SHP77 (cell line): Measurements from ENCODE around the gene UQCC2.

Experiments used
- DNase-seq, 2 experiments: peaks; one replicate each; lab custom pipeline; 2025; lab: John Stamatoyannopoulos, UW

The UQCC2 gene

GRCh38 chr6:33744001-33744848, 32.7 kb upstream of the UQCC2 start:
- peak; percentile 89 to 92 for DNase-seq

GRCh38 chr6:33742837-33743236, 31.3 kb upstream of the UQCC2 start:
- DNase-seq: no peak

- no peak for DNase-seq
Measured at GRCh38 chr6:33742092-33742491, 30.6 kb upstream of the UQCC2 start.

- no peak for DNase-seq
Measured at GRCh38 chr6:33740794-33741193, 29.3 kb upstream of the UQCC2 start.

GRCh38 chr6:33740204-33740608, 28.7 kb upstream of the UQCC2 start:
- no peak for DNase-seq

GRCh38 chr6:33739571-33739970, 28.1 kb upstream of the UQCC2 start:
- DNase-seq: no peak

- DNase-seq: no peak
Measured at GRCh38 chr6:33738879-33739278, 27.4 kb upstream of the UQCC2 start.

GRCh38 chr6:33738153-33738552, 26.7 kb upstream of the UQCC2 start:
- no peak for DNase-seq

GRCh38 chr6:33737267-33738026, 25.9 kb upstream of the UQCC2 start:
- DNase-seq: no peak

GRCh38 chr6:33735216-33735615, 23.7 kb upstream of the UQCC2 start:
- no peak for DNase-seq

- no peak for DNase-seq
Measured at GRCh38 chr6:33733709-33734007, 22.2 kb upstream of the UQCC2 start.

GRCh38 chr6:33732817-33733708, 21.6 kb upstream of the UQCC2 start:
- DNase-seq: no peak

- no peak for DNase-seq
Measured at GRCh38 chr6:33732385-33732784, 20.9 kb upstream of the UQCC2 start.

- no peak for DNase-seq
Measured at GRCh38 chr6:33731751-33732282, 20.3 kb upstream of the UQCC2 start.

GRCh38 chr6:33731035-33731434, 19.5 kb upstream of the UQCC2 start:
- DNase-seq: no peak

GRCh38 chr6:33730611-33731010, 19.1 kb upstream of the UQCC2 start:
- no peak for DNase-seq

- DNase-seq: no peak
Measured at GRCh38 chr6:33729059-33729458, 17.6 kb upstream of the UQCC2 start.

GRCh38 chr6:33728438-33728837, 16.9 kb upstream of the UQCC2 start:
- DNase-seq: no peak

GRCh38 chr6:33727932-33728331, 16.4 kb upstream of the UQCC2 start:
- no peak for DNase-seq

- DNase-seq: no peak
Measured at GRCh38 chr6:33727126-33727525, 15.6 kb upstream of the UQCC2 start.

GRCh38 chr6:33726696-33727095, 15.2 kb upstream of the UQCC2 start:
- no peak for DNase-seq
